Cardiac muscle cell (in vitro differentiated cells and primary cell): Measurements from ENCODE around the gene LRRC8E. TPM values are rescaled to one million over a fixed set of nuclear protein-coding genes. Genes with fewer than 3 reads are reported as not detected.

ENCODE experiments used
- DNase-seq, 2 donors: peaks; one replicate each; pipeline versions ENCODE4 v3.0.0 to v3.0.0-alpha.2; 2010 to 2017; ENCODE audit warnings: low read depth in 1 of 2, low spot score in 1 of 2
- H3K27ac ChIP-seq: fragments of 200-600 bp; sonication (generic); 2 replicates; pipeline ENCODE4 v1.5.1; 2016
- H3K27me3 ChIP-seq: fragments of 200-600 bp; sonication (generic); 2 replicates; pipeline ENCODE4 v1.6.0; 2016; ENCODE audit warnings: control low read depth
- H3K36me3 ChIP-seq: fragments of 200-600 bp; sonication (generic); 2 replicates; pipeline ENCODE4 v1.5.1; 2016; ENCODE audit warnings: control low read depth
- H3K4me1 ChIP-seq: fragments of 200-600 bp; sonication (generic); 2 replicates; pipeline ENCODE4 v1.8.1; 2017; ENCODE audit warnings: low read depth, mild to moderate bottlenecking, mixed run types
- H3K4me3 ChIP-seq: fragments of 200-600 bp; sonication (generic); 2 replicates; pipeline ENCODE4 v1.5.1; 2016; ENCODE audit warnings: mild to moderate bottlenecking
- H3K9me3 ChIP-seq: fragments of 200-600 bp; sonication (generic); 2 replicates; pipeline ENCODE4 v1.5.1; 2017; ENCODE audit warnings: low read depth, mild to moderate bottlenecking, control low read depth
- polyA plus RNA-seq: library from polyadenylated mRNA; unstranded; fragments of >200 nt; fragmentation: Nextera tagmentation; extraction: Ambion mirVana; gene quantifications from 2 replicates; pipeline ENCODE4 v1.2.1, GENCODE V29; 2016
- total RNA-seq: library from RNA; depleted of rRNA; stranded (reverse); fragments of >200 nt; gene quantifications from 2 replicates; pipeline ENCODE4 v1.2.3, GENCODE V29; 2016
- TF ChIP-seq, protein P1 (sequence below): IDR thresholded peaks from 2 replicates; pipeline ENCODE4 v1.5.1; 2012; ENCODE audit warnings: low read depth, mild to moderate bottlenecking, low read length

Gene LRRC8E
- total and polyA plus RNA-seq, 2 experiments from 2014 or later, result 2.4 TPM; not detected in 1

DNA sequence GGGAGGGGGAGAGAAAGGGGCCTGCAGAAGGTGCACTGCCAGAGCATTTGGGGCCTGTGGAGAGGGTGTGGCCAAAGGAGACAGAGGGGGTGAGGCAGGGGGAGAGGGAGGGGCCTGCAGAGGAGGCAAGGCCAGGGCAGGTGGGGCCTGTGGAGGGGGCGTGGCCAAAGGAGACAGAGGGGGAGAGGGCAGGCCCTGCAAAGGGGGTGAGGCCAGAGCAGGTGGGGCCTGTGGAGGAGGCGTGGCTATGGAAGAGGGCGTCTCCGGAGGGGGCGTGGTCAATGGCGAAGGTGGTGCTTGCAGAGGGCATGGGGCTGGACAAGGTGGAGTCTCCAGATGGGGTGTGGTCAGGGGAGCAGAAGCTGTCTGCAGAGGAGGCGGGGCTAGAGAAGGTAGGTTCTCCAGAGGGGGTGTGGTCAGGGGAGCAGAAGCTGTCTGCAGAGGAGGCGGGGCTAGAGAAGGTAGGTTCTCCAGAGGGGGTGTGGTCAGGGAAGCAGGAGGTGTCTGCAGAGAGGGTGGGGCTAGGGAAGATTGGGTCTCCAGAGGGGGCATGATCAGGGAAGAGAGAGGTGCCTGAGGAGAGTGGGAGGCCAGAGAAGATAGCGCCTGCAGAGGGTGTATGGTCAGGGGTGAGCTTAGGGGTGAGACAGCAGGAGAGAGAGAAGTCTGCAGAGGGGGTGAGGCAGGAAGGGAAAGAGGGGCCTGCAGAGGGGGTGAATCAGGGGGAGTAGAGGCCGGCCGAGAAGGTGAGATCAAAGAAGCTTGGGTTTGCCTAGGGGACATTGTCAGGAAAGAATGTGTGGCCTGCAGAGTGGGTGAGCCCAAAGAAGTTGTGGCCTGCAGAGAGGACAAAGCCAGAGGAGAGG, 17.5 kb upstream of the LRRC8E start:
- peaks cover 24% of the 10 kb centered on the region for H3K27me3 ChIP-seq
- H3K4me1 ChIP-seq, result peaks cover 6% of the 10 kb centered on the region
- no peaks in the 10 kb centered on the region for H3K9me3 ChIP-seq
- DNase-seq, result peak; percentile 22 to 91
- H3K36me3 ChIP-seq, result no peaks in the 10 kb centered on the region
- peak overlapping the region; percentile 85 for H3K27ac ChIP-seq
- TF ChIP-seq, protein P1, sequence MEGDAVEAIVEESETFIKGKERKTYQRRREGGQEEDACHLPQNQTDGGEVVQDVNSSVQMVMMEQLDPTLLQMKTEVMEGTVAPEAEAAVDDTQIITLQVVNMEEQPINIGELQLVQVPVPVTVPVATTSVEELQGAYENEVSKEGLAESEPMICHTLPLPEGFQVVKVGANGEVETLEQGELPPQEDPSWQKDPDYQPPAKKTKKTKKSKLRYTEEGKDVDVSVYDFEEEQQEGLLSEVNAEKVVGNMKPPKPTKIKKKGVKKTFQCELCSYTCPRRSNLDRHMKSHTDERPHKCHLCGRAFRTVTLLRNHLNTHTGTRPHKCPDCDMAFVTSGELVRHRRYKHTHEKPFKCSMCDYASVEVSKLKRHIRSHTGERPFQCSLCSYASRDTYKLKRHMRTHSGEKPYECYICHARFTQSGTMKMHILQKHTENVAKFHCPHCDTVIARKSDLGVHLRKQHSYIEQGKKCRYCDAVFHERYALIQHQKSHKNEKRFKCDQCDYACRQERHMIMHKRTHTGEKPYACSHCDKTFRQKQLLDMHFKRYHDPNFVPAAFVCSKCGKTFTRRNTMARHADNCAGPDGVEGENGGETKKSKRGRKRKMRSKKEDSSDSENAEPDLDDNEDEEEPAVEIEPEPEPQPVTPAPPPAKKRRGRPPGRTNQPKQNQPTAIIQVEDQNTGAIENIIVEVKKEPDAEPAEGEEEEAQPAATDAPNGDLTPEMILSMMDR, result no peak
- H3K4me3 ChIP-seq, result no peak overlapping the region

DNA sequence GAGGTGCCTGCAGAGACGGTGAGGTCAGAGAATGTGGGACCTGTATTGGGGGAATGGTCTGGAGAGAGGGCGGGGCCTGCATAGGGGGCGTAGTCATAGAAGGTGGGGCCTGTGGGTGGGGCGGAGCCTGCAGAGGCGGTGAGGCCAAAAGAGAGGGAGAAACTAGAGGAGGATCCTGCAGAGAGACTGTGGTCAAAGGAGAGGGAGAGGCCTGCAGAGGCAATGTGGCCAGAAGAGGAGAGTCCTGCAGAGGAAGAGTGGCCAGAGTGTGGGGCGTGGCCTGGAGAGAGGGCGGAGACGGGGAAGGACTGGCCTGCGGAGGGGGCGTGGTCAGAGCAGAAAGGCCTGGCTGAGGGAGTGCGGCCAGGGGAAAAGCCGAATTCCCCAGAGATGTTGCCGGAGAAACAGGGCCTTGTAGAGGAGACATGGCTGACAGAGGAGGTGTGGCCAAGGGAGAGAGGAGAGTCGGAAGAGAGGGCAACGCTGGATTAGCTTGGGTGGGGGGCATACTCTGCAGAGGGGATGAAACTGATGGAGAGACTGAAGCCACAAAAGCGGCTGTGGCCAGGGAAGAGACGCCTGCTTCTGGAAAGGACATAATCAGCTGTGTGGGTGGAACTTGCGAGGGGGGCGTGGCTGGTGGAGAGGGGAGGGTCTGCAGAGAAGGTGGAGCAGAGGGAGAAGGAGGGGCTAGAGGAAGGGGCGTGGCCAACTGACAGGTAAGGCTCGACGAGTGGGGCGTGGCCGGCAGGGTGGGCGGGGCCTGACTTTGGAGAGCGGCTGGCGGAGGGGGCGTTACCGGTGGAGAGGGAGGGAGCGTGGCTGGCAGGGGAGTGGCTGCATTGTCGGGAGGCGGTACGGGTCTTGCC, 16.6 kb upstream of the LRRC8E start:
- peak overlapping the region; percentile 20 for H3K4me3 ChIP-seq
- TF ChIP-seq, protein P1, result no peak
- H3K27me3 ChIP-seq, result peaks cover 23% of the 10 kb centered on the region
- no peaks in the 10 kb centered on the region for H3K36me3 ChIP-seq
- H3K4me1 ChIP-seq, result peaks cover 6% of the 10 kb centered on the region
- H3K9me3 ChIP-seq, result no peaks in the 10 kb centered on the region
- peak; percentile 96 to 98 for DNase-seq
- H3K27ac ChIP-seq, result peak overlapping the region; percentile 85

GRCh38 chr19:7872306-7873204, 15.8 kb upstream of the LRRC8E start:
- H3K27ac ChIP-seq, result no peak overlapping the region
- peaks cover 6% of the 10 kb centered on the region for H3K4me1 ChIP-seq
- H3K9me3 ChIP-seq, result no peaks in the 10 kb centered on the region
- DNase-seq, result no peak
- no peak overlapping the region for H3K4me3 ChIP-seq
- H3K27me3 ChIP-seq, result peaks cover 17% of the 10 kb centered on the region
- no peaks in the 10 kb centered on the region for H3K36me3 ChIP-seq
- TF ChIP-seq, protein P1, result no peak

- DNase-seq, result peak in 1 of 2 donors; percentile 45
- H3K27me3 ChIP-seq, result peaks cover 17% of the 10 kb centered on the region
- peaks cover 4% of the 10 kb centered on the region for H3K4me1 ChIP-seq
- H3K36me3 ChIP-seq, result no peaks in the 10 kb centered on the region
- H3K4me3 ChIP-seq, result peak overlapping the region; percentile 49
- H3K9me3 ChIP-seq, result no peaks in the 10 kb centered on the region
- TF ChIP-seq, protein P1, result no peak
- no peak overlapping the region for H3K27ac ChIP-seq
These were observed 14.8 kb upstream of the LRRC8E start for GRCh38 chr19:7873304-7874075.
